Measurements from ENCODE around the gene CYTH2. TPM values are rescaled to one million over a fixed set of nuclear protein-coding genes. Genes with fewer than 3 reads are reported as not detected.

Gene CYTH2
- polyA plus RNA-seq, 1 of the 3 experiments (the other 2 are of a cell fraction), result 69.5 TPM

- no peak for DNase-seq
- H3K9ac ChIP-seq, result no peak overlapping the region
- TF ChIP-seq TEAD4 (IDR thresholded peaks at IDR 0.05; ENCODE audit: borderline replicate concordance, insufficient read depth) (no peak), ELF1 (IDR thresholded peaks at IDR 0.05) (no peak)
- TF ChIP-seq, protein P1, sequence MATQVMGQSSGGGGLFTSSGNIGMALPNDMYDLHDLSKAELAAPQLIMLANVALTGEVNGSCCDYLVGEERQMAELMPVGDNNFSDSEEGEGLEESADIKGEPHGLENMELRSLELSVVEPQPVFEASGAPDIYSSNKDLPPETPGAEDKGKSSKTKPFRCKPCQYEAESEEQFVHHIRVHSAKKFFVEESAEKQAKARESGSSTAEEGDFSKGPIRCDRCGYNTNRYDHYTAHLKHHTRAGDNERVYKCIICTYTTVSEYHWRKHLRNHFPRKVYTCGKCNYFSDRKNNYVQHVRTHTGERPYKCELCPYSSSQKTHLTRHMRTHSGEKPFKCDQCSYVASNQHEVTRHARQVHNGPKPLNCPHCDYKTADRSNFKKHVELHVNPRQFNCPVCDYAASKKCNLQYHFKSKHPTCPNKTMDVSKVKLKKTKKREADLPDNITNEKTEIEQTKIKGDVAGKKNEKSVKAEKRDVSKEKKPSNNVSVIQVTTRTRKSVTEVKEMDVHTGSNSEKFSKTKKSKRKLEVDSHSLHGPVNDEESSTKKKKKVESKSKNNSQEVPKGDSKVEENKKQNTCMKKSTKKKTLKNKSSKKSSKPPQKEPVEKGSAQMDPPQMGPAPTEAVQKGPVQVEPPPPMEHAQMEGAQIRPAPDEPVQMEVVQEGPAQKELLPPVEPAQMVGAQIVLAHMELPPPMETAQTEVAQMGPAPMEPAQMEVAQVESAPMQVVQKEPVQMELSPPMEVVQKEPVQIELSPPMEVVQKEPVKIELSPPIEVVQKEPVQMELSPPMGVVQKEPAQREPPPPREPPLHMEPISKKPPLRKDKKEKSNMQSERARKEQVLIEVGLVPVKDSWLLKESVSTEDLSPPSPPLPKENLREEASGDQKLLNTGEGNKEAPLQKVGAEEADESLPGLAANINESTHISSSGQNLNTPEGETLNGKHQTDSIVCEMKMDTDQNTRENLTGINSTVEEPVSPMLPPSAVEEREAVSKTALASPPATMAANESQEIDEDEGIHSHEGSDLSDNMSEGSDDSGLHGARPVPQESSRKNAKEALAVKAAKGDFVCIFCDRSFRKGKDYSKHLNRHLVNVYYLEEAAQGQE (IDR thresholded peaks at IDR 0.05; ENCODE audit: low read depth, low read length), result no peak
- CTCF ChIA-PET, result interaction anchor here (1.1 to 1.2 kb wide), 2 partner anchors 12 to 87 kb away, joined by 3 read pairs; no protein-coding TSS in a partner anchor
- no peaks in the 10 kb centered on the region for H3K9me2 ChIP-seq
- H3K9me3 ChIP-seq, result no peaks in the 10 kb centered on the region
- no peaks in the 10 kb centered on the region for H4K20me1 ChIP-seq (ENCODE audit: insufficient read depth)
- H3K27me3 ChIP-seq (ENCODE audit: insufficient read depth), result no peaks in the 10 kb centered on the region
- 63% methylated on average over 21 of the region's 27 CpGs for WGBS (ENCODE audit: low lambda C conversion rate)
- peaks cover 0 to 4% of the 10 kb centered on the region in 2 experiments; a peak in 1 of 4 replicates for H3K4me1 ChIP-seq (ENCODE audit: control insufficient read depth in 1 of 2, insufficient read depth in 2 of 2, low read depth in 1 of 2, low read length in 1 of 2)
- peaks cover 4% of the 10 kb centered on the region for H3F3A ChIP-seq (replicated peaks; ENCODE audit: insufficient read depth)
- no peaks in the 10 kb centered on the region for H3K79me2 ChIP-seq (ENCODE audit: insufficient read depth)
- H3K4me2 ChIP-seq, result no peak overlapping the region
- POLR2A ChIA-PET, result interaction anchor here (1.2 kb wide), 1 partner anchor 9 kb away, joined by 5 read pairs; no protein-coding TSS in a partner anchor
- no peak overlapping the region for H3K27ac ChIP-seq (ENCODE audit: low read depth in 2 of 2, low read length in 1 of 2)
- H3K36me3 ChIP-seq (replicated peaks in 1 of 2; ENCODE audit: control insufficient read depth in 1 of 2, insufficient read depth in 2 of 2, low read length in 1 of 2), result peaks cover 0 to 2% of the 10 kb centered on the region in 2 experiments
- H3K4me3 ChIP-seq (ENCODE audit: low read depth in 2 of 2, low read length in 1 of 2), result no peak overlapping the region
- no peak overlapping the region for H2AFZ ChIP-seq (ENCODE audit: low read depth)
Observed at GRCh38 chr19:48502350-48503018, 33.3 kb downstream of the CYTH2 start.

DNA sequence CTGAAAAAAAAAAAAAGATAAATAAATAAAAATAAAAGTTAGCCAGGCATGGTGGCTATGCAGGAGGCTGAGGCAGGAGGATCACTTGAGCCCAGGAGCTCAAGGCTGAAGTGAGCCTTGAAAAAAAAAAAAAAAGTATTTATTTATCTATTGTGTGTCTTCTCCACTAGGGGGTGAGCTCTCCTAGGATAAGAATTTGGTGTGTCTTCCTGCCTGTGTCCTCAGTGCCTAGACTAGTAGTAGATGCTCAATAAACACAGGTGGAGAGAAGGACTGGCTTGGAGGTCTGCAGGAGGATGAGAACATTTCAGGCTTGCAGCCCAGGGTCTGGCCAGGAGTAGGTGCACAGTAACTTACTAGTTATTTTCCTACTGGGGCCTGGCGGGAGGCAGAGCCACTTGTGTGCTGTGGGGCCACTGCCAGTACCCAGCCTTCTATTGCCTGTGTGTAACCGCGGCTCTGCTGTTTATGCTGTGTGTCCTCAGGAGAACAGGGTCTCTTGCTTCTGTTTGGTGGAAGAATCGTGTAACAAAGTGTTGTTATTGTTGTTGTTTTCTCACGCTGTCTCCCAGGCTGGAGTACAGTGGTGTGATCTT is 37.1 kb downstream of the CYTH2 start:
- 93% methylated on average over 5 of the region's 5 CpGs for WGBS (ENCODE audit: low lambda C conversion rate)

More for the DNA sequence above, 37.1 kb downstream of the CYTH2 start:
- Histone ChIP-seq H3F3A (replicated peaks; ENCODE audit: insufficient read depth) (peaks cover 4% of the 10 kb centered on the region), H3K36me3 (replicated peaks in 1 of 2; ENCODE audit: control insufficient read depth in 1 of 2, insufficient read depth in 2 of 2, low read length in 1 of 2) (no peaks in the 10 kb centered on the region), H3K9me2 (no peaks in the 10 kb centered on the region), H3K4me1 (ENCODE audit: control insufficient read depth in 1 of 2, insufficient read depth in 2 of 2, low read depth in 1 of 2, low read length in 1 of 2) (peaks cover 0 to 10% of the 10 kb centered on the region in 2 experiments; a peak in 1 of 4 replicates), H3K9me3 (no peaks in the 10 kb centered on the region), H3K9ac (no peak overlapping the region), H3K4me3 (ENCODE audit: low read depth in 2 of 2, low read length in 1 of 2) (no peak overlapping the region), H3K27ac (ENCODE audit: low read depth in 2 of 2, low read length in 1 of 2) (no peak overlapping the region), H3K4me2 (no peak overlapping the region), H3K79me2 (ENCODE audit: insufficient read depth) (no peaks in the 10 kb centered on the region), H3K27me3 (ENCODE audit: insufficient read depth) (no peaks in the 10 kb centered on the region), H2AFZ (ENCODE audit: low read depth) (no peak overlapping the region), H4K20me1 (ENCODE audit: insufficient read depth) (no peaks in the 10 kb centered on the region)
- peak; percentile 70 for DNase-seq
- POLR2A ChIA-PET, result no interaction called here
- no peak for TF ChIP-seq MAX (IDR thresholded peaks at IDR 0.05; ENCODE audit: low read depth)
- peak; percentile 85 for TF ChIP-seq RAD21 (IDR thresholded peaks at IDR 0.05; ENCODE audit: low read length)
- TF ChIP-seq, protein P2, sequence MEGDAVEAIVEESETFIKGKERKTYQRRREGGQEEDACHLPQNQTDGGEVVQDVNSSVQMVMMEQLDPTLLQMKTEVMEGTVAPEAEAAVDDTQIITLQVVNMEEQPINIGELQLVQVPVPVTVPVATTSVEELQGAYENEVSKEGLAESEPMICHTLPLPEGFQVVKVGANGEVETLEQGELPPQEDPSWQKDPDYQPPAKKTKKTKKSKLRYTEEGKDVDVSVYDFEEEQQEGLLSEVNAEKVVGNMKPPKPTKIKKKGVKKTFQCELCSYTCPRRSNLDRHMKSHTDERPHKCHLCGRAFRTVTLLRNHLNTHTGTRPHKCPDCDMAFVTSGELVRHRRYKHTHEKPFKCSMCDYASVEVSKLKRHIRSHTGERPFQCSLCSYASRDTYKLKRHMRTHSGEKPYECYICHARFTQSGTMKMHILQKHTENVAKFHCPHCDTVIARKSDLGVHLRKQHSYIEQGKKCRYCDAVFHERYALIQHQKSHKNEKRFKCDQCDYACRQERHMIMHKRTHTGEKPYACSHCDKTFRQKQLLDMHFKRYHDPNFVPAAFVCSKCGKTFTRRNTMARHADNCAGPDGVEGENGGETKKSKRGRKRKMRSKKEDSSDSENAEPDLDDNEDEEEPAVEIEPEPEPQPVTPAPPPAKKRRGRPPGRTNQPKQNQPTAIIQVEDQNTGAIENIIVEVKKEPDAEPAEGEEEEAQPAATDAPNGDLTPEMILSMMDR (IDR thresholded peaks at IDR 0.05), result peak; percentile 75
- TF ChIP-seq SMC3 (IDR thresholded peaks at IDR 0.05; ENCODE audit: low read depth, low read length), result peak; percentile 78
- CTCF ChIA-PET, result interaction anchor here (0.6 to 8.8 kb wide), 11 partner anchors 10 to 337 kb away, joined by 3 to 142 read pairs (median 3); no protein-coding TSS in a partner anchor

Data from SK-N-SH (cell line).